ENCODE data around the gene GREB1.
A peak's percentile ranks its signal among the peaks of the same experiment; 100 is the strongest.

GREB1 gene

GRCh38 chr2:11679016-11679415 lies 145.2 kb downstream of the GREB1 start:
- no peak for DNase-seq (ENCODE audit: low read depth in 2 of 3, low spot score in 1 of 3)

DNA sequence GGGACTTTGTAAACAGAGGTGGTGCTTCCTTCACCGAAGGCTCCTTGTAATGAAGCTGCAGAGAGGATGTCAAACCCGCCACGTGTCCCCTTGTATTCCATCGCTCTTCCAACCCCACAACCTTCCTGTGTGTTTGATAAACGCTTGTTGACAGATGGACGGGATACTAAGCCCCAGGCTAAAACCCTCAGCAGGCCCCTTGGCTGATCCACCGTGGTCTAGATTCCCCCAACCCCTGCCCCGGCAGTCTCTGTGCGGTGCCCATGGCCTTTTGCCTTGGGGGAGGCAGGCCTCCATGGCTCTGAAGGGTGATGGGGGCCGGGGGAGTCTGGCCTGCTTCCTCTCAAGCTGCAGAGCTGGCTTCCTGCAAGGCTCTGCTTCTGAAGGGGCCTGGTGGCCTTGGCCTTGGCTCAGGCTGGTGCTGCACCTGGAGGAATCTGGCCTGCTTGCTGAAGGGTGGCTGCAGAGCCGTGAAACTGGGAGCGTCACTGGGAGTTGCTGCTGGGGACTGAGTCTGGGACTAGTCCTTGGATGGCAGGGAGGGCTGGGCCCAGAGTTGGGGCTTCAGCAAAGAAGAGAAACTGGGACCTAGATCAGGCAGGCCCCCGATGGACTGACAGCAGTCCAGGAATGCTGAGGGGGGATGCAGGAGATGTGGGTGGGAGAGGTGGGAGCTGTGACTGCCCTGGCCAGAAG lies 145.8 kb downstream of the GREB1 start:
- no peak for DNase-seq (ENCODE audit: low read depth in 2 of 3, low spot score in 1 of 3)

- no peak for DNase-seq (ENCODE audit: low read depth in 2 of 3, low spot score in 1 of 3)
Measured at GRCh38 chr2:11680182-11680900, 146.5 kb downstream of the GREB1 start.

GRCh38 chr2:11680901-11681721 lies 147.3 kb downstream of the GREB1 start:
- DNase-seq (ENCODE audit: low read depth in 2 of 3, low spot score in 1 of 3): no peak

DNA sequence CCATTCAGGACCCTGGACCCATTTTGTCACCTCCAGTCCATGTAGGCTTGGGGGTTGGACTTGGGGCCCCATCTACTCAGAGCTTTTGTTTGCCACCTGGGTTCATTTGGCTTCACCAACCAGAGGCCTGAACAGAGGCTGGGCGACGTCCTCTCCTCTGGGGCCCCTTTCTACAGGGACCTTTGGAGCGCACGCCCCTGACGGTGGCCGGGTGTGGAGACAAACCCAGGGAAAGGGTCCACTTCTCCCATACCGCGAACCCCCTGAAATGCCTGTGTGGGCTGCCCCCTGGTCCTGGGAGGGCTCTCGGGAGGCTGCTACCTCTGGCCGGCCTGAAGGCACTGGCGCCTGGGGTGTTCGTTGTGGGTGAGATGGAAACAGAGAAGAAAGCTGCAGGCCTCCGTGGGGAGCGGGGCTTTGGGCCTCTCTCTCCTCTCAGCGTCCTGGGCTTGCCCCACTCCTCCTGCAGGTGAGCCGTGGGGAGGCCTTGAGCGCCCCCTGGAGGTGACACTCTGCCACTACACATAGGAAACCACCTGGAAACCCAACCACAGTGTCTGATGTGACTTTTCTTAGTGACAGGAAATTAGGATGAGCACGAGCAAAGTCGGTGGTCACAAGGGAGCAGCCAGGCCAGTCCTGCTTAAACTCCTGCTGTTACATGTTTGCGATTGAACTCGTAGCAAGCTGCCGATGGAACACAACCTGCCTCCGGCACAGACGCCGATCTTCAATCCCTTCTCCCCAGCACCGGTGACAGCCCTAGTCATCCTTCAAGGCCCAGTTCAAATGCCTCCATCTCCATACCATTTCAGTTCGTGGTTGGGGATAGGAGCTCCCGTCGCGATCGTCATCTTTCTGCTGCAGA lies 148.1 kb downstream of the GREB1 start:
- DNase-seq (ENCODE audit: low read depth in 2 of 3, low spot score in 1 of 3): peak; percentile 41 to 67 (median 49)

GRCh38 chr2:11682590-11682915 lies 148.7 kb downstream of the GREB1 start:
- DNase-seq (ENCODE audit: low read depth in 2 of 3, low spot score in 1 of 3): no peak

GRCh38 chr2:11683476-11683875 lies 149.6 kb downstream of the GREB1 start:
- DNase-seq (ENCODE audit: low read depth in 2 of 3, low spot score in 1 of 3): no peak

DNA sequence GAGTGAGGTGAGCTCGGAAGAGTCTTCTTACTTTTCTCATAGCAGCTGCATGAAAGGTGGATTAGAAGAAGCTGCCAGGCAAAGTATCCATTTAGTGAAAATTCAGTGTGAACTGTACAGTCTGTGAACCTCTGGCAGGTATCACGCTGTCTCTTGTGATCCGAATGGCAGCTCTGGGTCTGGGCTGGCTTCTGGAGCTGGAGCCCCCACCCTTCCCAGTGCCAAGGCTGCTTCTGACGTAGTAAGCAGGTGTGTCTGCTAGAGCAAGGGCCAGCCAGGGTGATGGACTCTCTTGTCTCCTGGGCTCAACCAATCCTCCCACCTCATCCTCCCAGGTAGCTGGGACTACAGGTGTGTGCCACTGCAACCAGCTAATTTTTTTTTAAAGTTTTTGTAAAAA lies 150.1 kb downstream of the GREB1 start:
- DNase-seq (ENCODE audit: low read depth in 2 of 3, low spot score in 1 of 3): no peak

DNA sequence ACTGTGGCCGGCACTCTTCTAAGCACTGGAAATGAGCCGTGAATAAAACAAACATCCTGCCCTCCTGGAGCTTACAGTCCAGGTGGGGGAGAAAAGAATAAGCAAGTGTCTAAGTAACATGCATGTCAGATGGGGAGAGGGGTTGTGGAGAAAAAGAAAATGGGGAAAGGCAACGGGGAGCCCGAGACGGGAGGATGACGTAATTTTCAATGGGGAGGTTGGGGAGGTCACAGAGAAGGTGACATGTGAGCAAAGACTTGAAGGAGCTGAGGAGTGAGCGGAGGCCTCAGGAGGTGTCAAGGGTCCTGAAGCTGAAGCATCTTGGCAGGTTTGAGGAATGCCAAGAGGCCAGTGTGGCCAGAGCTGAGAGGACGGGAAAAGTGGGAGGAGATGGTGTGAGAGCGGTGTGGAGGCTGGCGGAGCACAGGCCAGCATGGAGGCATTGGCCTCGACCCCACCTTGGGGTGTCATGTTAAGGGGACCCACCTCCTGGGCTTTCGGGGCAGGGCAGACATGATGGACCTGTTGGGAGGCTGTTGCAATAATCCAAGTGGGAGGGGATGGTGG lies 151.1 kb downstream of the GREB1 start:
- no peak for DNase-seq (ENCODE audit: low read depth in 2 of 3, low spot score in 1 of 3)

DNA sequence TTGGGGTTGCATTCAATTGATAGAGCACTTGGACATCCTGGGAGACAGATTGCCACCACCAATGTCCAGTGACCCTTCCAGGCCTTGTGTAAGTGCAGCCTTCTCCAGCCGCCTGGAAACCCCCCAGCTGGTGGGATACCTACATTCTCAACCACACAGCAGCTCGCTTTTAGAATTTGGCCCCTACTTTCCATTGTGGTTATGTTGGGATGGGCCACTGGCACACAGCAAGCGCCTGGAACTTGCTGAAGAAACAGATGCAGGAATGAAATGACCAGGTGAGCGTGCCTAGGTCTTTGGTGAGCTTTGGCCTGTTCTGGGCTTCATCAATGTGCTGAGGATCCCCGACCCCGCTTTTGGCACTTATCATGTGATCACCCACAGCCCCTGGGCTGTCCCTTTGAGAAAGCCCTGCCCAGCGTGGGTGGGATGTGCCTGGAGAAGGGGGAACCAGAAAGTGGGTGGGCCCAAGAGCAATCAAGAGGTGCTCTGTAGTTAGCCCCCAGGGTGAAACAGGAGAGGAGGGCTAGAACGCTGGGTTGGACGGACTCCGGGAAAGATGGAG lies 152.1 kb downstream of the GREB1 start:
- DNase-seq (ENCODE audit: low read depth in 2 of 3, low spot score in 1 of 3): no peak

GRCh38 chr2:11687736-11688135 lies 153.9 kb downstream of the GREB1 start:
- no peak for DNase-seq (ENCODE audit: low read depth in 2 of 3, low spot score in 1 of 3)

DNA sequence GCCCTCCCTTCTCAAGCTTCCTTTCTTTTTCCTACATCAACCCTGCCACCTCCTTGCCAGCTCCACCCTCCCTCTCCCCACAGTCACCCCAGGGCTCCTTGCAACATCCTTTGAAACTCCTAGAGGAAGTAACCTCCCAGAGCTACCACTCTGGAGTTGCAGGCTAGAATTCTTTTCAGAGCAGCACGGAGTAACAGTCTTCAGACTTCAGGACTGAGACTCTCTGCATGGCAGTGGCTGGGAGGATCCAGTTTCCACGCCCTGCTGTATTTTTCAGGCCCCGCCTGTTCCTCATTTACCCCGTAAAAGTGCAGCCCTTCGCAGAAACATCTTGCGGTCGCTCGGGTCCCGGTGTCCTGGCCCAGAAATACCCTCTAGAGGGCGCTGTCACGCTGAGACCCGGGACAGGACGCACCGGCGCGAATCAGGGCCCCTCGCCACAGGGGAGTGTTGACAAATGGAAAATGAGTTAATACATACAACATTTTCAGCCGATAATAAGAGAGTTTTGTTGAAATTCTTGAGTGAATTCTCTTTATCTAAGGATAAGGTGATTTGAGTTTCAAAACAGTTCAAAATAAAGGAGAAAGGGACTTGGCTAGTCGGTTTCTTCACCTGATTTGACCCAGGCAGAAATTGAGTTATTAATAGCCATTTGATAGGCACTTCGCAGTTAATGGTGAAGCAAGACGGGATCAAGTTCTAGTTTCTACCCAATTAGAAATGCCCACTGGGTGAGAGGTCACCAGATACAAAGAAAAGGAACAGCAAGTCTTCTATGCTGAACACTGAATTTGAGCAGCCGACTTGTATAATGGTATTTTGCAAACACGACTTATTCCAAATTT lies 154.6 kb downstream of the GREB1 start:
- DNase-seq (ENCODE audit: low read depth in 2 of 3, low spot score in 1 of 3): peak; percentile 78 to 93 (median 80)

DNA sequence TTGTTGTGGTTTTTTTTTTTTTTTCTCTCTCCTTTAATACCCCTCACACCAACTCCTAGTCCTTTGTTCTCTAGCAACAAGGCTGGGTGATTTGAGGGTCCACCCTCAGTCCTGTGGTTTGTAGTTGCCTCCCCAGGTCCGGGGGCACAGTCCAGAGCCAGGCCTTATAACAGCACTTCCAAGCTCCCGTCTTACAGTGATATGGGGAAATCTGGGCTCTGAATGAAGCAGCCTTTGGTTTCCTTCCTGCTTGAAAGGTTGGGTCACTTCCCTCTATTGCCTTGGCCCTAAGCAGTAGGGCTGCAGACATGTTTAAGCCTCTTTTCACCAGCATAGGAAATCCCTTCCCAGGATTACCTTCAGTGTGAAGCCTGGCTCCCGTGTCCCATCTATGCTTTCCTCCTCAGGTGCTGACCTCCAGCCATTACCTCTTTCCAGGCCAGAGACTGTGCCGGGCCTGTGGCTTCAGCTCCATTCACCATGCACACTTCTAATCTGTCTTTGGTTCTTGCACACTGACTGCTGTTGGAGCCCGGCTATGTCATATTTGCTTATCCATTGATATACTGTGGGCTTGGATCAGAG lies 157.3 kb downstream of the GREB1 start:
- no peak for DNase-seq (ENCODE audit: low read depth in 2 of 3, low spot score in 1 of 3)
